ENCODE results near the gene ATF7.

The ATF7 gene

GRCh38 chr12:53516758-53517455, 109.3 kb downstream of the ATF7 start:
- no peak for DNase-seq

GRCh38 chr12:53515291-53515680, 110.9 kb downstream of the ATF7 start:
- no peak for DNase-seq

- no peak for DNase-seq
Observed at GRCh38 chr12:53514628-53515290, 111.4 kb downstream of the ATF7 start.

- DNase-seq: no peak
Observed at GRCh38 chr12:53513712-53514410, 112.3 kb downstream of the ATF7 start.

- DNase-seq: no peak
Observed at GRCh38 chr12:53510181-53510812, 115.9 kb downstream of the ATF7 start.

GRCh38 chr12:53508534-53509170, 117.5 kb downstream of the ATF7 start:
- DNase-seq: peak; percentile 77

- no peak for DNase-seq
Observed at GRCh38 chr12:53507603-53507885, 118.6 kb downstream of the ATF7 start.

GRCh38 chr12:53506881-53507602, 119.1 kb downstream of the ATF7 start, which contains the start of gene NPFF:
NPFF (minus strand) TSS chr12:53507484; CDS start chr12:53507474, 10 bp downstream.
- no peak for DNase-seq

- DNase-seq: no peak
Observed at GRCh38 chr12:53506450-53506785, 119.8 kb downstream of the ATF7 start.

- no peak for DNase-seq
Observed at GRCh38 chr12:53505555-53506449, 120.4 kb downstream of the ATF7 start.

GRCh38 chr12:53505086-53505485, 121.1 kb downstream of the ATF7 start:
- no peak for DNase-seq

- no peak for DNase-seq
Observed at GRCh38 chr12:53504004-53504920, 121.9 kb downstream of the ATF7 start.

GRCh38 chr12:53502983-53503728, 123.0 kb downstream of the ATF7 start:
- DNase-seq: no peak

GRCh38 chr12:53502331-53502730, 123.9 kb downstream of the ATF7 start:
- no peak for DNase-seq

GRCh38 chr12:53501615-53502181, 124.5 kb downstream of the ATF7 start:
- DNase-seq: no peak

GRCh38 chr12:53500776-53501614, 125.2 kb downstream of the ATF7 start, which contains the start of gene TARBP2:
TARBP2 (plus strand) TSS chr12:53501283; CDS start chr12:53501409, 126 bp downstream.
- DNase-seq: peak; percentile 99

- DNase-seq: peak; percentile 78
Observed at GRCh38 chr12:53500142-53500775, 125.9 kb downstream of the ATF7 start.
